Measurements from ENCODE around the gene GNS.
"Not testable (repeated sequence)": the region's sequence is repeated elsewhere in the genome, so short reads cannot be mapped to it uniquely, and the experiment has no call there.

GNS gene

GRCh38 chr12:64780132-64780530 lies 20.9 kb upstream of the GNS start:
- no peak overlapping the region for H3K4me3 ChIP-seq (ENCODE audit: low read length)
- DNase-seq (ENCODE audit: low read depth): no peak
- TF ChIP-seq, protein P1, sequence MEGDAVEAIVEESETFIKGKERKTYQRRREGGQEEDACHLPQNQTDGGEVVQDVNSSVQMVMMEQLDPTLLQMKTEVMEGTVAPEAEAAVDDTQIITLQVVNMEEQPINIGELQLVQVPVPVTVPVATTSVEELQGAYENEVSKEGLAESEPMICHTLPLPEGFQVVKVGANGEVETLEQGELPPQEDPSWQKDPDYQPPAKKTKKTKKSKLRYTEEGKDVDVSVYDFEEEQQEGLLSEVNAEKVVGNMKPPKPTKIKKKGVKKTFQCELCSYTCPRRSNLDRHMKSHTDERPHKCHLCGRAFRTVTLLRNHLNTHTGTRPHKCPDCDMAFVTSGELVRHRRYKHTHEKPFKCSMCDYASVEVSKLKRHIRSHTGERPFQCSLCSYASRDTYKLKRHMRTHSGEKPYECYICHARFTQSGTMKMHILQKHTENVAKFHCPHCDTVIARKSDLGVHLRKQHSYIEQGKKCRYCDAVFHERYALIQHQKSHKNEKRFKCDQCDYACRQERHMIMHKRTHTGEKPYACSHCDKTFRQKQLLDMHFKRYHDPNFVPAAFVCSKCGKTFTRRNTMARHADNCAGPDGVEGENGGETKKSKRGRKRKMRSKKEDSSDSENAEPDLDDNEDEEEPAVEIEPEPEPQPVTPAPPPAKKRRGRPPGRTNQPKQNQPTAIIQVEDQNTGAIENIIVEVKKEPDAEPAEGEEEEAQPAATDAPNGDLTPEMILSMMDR (conservative IDR thresholded peaks at IDR 0.05; ENCODE audit: low read length): no peak

- TF ChIP-seq, protein P1 (conservative IDR thresholded peaks at IDR 0.05; ENCODE audit: low read length): no peak
- no peak for DNase-seq (ENCODE audit: low read depth)
- no peak overlapping the region for H3K4me3 ChIP-seq (ENCODE audit: low read length)
Measured at GRCh38 chr12:64779354-64779974, 20.3 kb upstream of the GNS start.

GRCh38 chr12:64775147-64775736 lies 16.0 kb upstream of the GNS start:
- H3K4me3 ChIP-seq (ENCODE audit: low read length); DNase-seq (ENCODE audit: low read depth): not testable (repeated sequence)

GRCh38 chr12:64773386-64773785 lies 14.2 kb upstream of the GNS start:
- TF ChIP-seq, protein P1 (conservative IDR thresholded peaks at IDR 0.05; ENCODE audit: low read length): no peak
- H3K4me3 ChIP-seq (ENCODE audit: low read length): no peak overlapping the region
- DNase-seq (ENCODE audit: low read depth): no peak

DNA sequence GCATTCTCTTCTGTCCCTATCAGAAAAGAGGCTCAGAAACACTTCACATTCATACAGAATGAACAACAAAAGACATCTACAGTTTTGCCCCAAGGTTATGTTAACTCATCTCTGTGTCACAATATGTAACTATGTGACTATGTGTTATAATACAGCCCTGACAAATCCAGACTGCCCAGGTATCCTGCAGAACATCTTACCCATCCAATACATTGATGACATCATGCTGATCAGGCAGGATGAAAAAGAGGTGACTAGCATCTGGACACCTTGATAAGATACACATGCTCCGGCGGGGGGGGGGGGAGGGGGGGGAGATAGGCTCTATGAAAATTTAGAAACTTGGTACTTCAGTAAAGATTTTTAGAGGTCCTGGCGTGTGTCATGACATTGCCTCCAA lies 8.3 kb upstream of the GNS start:
- no peak overlapping the region for H3K4me3 ChIP-seq (ENCODE audit: low read length)
- TF ChIP-seq, protein P1 (conservative IDR thresholded peaks at IDR 0.05; ENCODE audit: low read length): no peak
- DNase-seq (ENCODE audit: low read depth): no peak

DNA sequence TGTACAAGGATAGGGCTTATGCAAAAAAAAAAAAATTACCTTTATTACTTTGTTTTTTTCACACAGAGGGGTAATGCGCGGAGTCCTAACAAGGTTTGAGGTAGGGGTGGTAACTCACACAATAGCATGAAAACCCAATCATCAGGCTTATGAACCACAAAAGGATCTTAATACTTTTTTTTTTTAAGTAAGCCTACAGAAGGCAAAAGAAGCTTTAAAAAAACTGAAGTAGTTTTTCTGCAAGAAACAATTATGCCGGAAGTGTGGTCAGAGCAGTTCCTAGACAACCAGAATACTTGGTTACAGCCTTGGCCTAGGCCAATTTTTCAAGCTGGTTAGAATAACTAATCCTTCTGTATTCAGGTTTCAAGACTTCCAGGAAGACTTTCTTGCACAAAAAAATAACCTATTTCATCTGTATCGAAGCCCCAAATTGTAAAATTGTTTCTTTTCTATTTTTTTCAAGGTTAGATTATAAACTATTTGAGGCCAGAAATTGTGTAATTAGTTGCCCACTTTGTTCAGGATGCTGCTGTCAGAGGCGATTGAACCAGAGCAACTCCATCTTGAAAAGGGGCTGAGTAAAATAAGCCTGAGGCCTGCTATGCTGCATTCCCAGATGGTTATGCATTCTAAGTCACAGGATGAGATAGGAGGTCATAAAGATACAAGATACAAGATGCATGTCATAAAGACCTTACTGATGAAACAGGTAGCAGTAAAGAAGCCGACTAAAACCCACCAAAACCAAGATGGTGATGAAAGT lies 1.8 kb upstream of the GNS start:
- TF ChIP-seq, protein P1 (conservative IDR thresholded peaks at IDR 0.05; ENCODE audit: low read length): no peak
- DNase-seq (ENCODE audit: low read depth): no peak
- H3K4me3 ChIP-seq (ENCODE audit: low read length): no peak overlapping the region

GRCh38 chr12:64757771-64758170 lies 1.4 kb downstream of the GNS start:
- TF ChIP-seq, protein P1 (conservative IDR thresholded peaks at IDR 0.05; ENCODE audit: low read length): no peak
- DNase-seq (ENCODE audit: low read depth): no peak
- no peak overlapping the region for H3K4me3 ChIP-seq (ENCODE audit: low read length)

All from AG10803 (cell line).